Endometrial microvascular endothelial cells (primary cell): Measurements from ENCODE around the gene DSG2. TPM values are rescaled to one million over a fixed set of nuclear protein-coding genes. Genes with fewer than 3 reads are reported as not detected.

Source experiments
- in situ Hi-C: cut with HindIII; loops from 2 replicates; pipeline ENCODE4 v1.10.0; 2017; ENCODE audit warnings: low sequenced_read_pairs, low pct_unique_long_range_greater_than_20kb; ENCODE audit errors: inconsistent ontology term
- total RNA-seq: library from RNA; depleted of rRNA; stranded (reverse); fragments of >200 nt; gene quantifications from one replicate; pipeline ENCODE4 v1.2.3, GENCODE V29; 2015; ENCODE audit errors: inconsistent ontology term

Gene DSG2
- total RNA-seq, 1 donor from 2014 or later = not detected

DNA sequence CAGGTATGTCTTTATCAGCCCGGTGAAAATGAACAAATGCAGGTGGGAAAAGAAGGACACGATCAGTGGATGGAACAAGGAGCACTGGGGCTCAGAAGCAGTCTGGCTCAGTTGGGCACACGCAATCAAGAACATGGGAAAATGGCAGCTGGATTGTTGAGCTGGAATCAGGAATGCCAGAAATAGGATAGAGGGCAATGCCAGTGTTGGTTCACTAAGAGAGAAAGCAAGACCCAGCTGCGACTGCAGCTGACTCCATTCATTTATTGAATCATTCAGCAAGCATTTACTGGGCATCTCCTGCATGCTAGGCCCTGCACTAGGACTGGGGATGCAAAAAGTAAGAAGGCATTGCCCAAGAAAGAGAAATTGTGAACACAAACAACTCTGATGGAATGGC lies 80.1 kb downstream of the DSG2 start:
- in situ Hi-C loops = no loop called here

DNA sequence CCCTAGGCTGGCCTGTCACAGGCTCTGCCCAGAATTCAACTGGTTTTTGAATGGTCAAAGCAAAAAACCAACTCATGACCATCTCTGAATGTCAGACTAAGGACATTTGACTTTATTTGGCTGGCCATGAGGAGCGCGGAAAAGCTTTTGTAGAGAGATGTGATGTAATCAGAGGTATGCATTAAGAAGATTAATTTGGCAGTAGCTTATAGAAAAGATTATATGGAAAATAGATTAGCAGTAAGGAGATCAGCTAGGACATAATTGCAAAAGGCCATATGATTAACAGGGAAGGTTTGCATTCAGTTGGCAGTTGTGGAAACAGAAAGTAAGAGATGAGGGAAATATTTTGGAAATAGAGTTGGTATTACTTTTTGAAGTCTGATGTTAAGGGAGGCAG lies 81.4 kb downstream of the DSG2 start:
- in situ Hi-C loops = no loop called here

DNA sequence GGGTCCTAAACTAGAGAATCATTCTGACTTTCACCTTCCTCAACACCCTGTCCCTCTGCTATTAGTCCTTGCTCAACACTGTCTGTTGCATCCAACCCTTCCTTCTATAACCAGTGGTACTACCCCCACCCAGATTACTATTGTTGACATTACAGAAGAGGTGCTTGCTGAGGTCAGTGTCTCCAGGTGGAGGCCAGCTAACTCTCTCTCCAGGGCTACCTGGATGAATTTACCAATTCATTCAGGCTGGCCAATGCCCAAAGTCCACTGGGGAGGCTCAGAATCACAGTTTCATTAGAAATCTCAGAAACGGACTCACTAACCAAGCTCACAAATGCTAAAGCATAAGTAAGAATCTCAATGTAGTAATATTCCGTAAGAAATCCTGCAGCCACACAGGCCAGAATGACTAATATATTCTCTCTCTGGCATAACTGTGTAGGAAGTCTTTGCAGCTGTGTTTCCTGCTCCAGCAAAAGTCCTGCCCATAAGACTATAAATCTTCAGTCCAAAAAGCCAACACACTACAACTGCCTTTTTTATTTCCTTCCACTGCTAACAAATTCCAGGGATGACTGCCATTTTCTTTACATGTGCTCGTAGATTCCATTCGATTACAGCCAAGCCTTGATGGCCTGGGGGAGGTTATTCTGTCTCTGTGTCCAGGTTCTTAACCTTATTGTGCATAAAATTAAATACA lies 83.7 kb downstream of the DSG2 start:
- in situ Hi-C loops = no loop called here

DNA sequence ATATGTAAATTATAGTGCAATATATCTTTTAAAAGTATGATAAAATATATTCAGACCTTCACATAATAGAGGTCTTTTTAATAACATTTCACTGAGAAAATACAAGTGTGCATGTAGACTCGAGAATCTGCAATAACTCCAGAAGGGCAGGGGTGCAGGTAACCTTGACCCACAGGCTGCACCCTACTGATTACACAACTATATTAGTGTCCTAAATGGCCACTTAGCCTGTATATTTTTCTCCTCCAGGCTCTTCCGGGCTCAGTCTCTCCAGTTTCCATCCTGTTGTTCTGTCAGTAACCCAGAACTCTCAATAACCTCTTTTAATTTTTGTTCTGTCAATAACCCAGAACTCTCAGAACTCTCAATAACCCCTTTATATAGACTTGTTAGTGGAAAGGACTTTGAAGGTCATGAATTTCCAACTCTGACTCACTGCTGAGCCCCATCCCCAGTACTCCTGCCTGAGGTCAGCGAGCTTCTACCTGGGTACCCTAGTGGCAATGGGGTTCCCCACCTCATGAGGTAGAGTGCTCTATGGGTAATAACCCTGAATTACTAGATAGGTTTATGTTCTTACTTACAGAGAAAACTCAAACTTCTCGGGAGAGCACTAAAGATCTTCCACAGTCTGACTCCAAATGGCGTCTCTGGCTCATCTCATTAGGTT lies 85.3 kb downstream of the DSG2 start:
- in situ Hi-C loops = no loop called here

DNA sequence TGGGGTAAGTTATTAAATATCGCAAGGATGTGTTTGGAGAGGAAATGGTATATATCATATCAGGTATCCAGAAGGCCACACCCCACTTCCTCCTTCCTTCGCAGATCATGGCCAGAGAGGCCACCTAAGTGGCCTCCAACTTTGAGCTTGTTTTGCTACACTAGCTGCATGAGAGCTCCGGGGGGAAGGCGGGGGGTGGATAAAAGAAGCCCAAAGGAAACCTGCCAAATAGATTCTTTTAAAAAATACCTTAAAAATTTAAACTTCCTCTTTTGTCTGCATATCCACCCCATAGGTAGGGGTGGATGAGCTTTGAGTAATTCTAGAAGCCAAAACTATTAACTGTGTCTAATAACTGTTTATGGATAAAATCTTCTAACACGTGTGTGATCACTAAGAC lies 88.0 kb downstream of the DSG2 start:
- in situ Hi-C loops = no loop called here

DNA sequence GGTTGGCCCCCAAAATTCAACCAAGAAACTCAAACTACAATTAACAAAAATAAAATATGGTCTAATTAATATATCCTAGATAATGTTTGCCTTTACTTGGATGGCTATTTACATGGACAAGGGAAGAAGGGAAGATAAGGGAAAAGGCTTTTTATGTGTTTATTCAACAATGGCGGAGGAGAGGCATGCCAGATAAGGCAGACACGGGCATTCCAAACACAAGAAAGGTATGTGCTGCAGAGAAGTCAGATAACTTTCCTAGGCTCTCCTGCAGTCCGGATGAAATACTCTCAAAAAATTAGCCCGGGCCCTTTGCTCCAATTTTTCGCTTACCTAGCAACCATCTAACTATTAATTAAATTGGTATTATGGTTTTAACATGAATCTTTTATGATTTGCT lies 88.6 kb downstream of the DSG2 start:
- in situ Hi-C loops = no loop called here

DNA sequence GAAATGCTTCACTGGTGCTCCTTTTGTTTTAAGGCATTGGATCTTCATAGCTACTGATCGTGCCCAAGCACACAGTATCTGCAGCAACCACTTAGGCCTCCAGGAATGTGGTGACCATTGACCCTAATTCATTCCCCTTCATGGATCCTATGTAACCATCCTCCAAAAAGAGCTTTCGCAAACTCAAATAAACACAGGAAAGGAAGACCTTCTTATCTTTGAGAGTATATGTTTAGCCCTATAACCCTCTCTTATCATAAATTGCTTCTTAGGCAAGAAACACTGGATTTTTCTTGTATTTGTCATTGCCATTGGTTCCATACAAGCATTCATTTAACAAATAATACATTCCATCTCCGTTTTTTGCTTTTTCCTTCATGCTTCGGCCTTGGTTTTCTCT lies 89.6 kb downstream of the DSG2 start:
- in situ Hi-C loops = no loop called here

DNA sequence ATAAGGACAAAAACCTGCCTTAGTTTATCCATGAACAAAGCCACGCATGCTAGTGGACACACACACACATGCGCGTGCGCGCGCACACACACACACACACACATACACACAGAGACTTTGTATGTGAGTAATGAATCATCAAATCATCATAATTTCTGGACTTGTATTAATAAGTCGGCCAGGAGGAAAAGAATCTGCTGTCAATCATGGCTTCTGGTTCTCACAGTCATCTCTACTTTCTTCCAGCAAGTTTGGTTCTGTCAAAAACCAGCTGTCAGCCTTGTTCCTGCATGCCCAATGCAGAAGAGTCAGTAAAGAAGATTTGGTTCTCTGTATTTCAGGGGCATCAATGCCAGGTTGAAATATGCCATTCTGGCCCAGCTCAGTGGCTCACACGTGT lies 92.6 kb downstream of the DSG2 start:
- in situ Hi-C loops = no loop called here

DNA sequence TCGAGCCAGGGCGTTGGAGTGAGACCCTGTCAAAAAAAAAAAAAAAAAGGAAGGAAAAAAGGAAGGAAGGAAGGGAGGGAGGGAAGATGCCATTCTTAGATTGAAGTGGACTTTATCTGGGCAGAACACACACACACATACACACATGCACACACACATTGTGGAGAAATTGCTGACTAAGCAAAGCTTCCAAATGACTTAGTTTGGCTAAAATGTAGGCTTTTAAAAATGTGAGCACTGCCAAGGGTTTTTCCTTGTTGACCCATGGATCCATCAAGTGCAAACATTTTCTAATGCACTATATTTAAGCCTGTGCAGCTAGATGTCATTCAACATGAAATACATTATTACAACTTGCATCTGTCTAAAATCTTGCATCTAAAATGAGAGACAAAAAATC lies 93.1 kb downstream of the DSG2 start:
- in situ Hi-C loops = no loop called here

DNA sequence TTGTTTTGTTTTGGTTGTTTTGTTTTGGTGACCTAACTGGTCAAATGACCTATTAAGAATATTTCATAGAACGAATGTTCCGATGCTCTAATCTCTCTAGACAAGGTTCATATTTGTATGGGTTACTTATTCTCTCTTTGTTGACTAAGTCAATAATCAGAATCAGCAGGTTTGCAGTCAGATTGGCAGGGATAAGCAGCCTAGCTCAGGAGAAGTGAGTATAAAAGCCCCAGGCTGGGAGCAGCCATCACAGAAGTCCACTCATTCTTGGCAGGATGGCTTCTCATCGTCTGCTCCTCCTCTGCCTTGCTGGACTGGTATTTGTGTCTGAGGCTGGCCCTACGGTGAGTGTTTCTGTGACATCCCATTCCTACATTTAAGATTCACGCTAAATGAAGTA lies 93.7 kb downstream of the DSG2 start, which contains the start of gene TTR:
TTR (plus strand) TSS at position 250 of the 400 bp plus-strand sequence; CDS start at position 276, 26 bp downstream.
- in situ Hi-C loops = no loop called here

DNA sequence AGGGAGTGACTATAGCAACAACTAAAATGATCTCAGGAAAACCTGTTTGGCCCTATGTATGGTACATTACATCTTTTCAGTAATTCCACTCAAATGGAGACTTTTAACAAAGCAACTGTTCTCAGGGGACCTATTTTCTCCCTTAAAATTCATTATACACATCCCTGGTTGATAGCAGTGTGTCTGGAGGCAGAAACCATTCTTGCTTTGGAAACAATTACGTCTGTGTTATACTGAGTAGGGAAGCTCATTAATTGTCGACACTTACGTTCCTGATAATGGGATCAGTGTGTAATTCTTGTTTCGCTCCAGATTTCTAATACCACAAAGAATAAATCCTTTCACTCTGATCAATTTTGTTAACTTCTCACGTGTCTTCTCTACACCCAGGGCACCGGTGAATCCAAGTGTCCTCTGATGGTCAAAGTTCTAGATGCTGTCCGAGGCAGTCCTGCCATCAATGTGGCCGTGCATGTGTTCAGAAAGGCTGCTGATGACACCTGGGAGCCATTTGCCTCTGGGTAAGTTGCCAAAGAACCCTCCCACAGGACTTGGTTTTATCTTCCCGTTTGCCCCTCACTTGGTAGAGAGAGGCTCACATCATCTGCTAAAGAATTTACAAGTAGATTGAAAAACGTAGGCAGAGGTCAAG lies 94.7 kb downstream of the DSG2 start:
- in situ Hi-C loops = no loop called here

DNA sequence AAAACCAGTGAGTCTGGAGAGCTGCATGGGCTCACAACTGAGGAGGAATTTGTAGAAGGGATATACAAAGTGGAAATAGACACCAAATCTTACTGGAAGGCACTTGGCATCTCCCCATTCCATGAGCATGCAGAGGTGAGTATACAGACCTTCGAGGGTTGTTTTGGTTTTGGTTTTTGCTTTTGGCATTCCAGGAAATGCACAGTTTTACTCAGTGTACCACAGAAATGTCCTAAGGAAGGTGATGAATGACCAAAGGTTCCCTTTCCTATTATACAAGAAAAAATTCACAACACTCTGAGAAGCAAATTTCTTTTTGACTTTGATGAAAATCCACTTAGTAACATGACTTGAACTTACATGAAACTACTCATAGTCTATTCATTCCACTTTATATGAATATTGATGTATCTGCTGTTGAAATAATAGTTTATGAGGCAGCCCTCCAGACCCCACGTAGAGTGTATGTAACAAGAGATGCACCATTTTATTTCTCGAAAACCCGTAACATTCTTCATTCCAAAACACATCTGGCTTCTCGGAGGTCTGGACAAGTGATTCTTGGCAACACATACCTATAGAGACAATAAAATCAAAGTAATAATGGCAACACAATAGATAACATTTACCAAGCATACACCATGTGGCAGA lies 97.3 kb downstream of the DSG2 start:
- in situ Hi-C loops = no loop called here

DNA sequence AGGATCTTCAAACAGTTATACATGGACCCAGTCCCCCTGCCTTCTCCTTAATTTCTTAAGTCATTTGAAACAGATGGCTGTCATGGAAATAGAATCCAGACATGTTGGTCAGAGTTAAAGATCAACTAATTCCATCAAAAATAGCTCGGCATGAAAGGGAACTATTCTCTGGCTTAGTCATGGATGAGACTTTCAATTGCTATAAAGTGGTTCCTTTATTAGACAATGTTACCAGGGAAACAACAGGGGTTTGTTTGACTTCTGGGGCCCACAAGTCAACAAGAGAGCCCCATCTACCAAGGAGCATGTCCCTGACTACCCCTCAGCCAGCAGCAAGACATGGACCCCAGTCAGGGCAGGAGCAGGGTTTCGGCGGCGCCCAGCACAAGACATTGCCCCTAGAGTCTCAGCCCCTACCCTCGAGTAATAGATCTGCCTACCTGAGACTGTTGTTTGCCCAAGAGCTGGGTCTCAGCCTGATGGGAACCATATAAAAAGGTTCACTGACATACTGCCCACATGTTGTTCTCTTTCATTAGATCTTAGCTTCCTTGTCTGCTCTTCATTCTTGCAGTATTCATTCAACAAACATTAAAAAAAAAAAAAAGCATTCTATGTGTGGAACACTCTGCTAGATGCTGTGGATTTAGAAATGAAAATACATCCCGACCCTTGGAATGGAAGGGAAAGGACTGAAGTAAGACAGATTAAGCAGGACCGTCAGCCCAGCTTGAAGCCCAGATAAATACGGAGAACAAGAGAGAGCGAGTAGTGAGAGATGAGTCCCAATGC lies 98.3 kb downstream of the DSG2 start:
- in situ Hi-C loops = no loop called here

DNA sequence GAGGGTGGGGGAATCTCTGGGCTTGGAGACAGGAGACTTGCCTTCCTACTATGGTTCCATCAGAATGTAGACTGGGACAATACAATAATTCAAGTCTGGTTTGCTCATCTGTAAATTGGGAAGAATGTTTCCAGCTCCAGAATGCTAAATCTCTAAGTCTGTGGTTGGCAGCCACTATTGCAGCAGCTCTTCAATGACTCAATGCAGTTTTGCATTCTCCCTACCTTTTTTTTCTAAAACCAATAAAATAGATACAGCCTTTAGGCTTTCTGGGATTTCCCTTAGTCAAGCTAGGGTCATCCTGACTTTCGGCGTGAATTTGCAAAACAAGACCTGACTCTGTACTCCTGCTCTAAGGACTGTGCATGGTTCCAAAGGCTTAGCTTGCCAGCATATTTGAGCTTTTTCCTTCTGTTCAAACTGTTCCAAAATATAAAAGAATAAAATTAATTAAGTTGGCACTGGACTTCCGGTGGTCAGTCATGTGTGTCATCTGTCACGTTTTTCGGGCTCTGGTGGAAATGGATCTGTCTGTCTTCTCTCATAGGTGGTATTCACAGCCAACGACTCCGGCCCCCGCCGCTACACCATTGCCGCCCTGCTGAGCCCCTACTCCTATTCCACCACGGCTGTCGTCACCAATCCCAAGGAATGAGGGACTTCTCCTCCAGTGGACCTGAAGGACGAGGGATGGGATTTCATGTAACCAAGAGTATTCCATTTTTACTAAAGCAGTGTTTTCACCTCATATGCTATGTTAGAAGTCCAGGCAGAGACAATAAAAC lies 100.2 kb downstream of the DSG2 start:
- in situ Hi-C loops = no loop called here

Other genes starting within 250 kb of the DSG2 start
- gene DSG1, start 180.0 kb upstream of the DSG2 start, total RNA-seq = not detected
- gene DSG4, start 121.4 kb upstream of the DSG2 start, total RNA-seq = not detected
- gene DSG3, start 50.4 kb upstream of the DSG2 start, total RNA-seq = not detected
- gene TTR, start 93.7 kb downstream of the DSG2 start, total RNA-seq = not detected
- 3.3 TPM for gene B4GALT6, start 186.4 kb downstream of the DSG2 start, total RNA-seq